Measurements from ENCODE around the gene MYT1. TPM values are rescaled to one million over a fixed set of nuclear protein-coding genes. Genes with fewer than 3 reads are reported as not detected.

The MYT1 gene
- total and polyA plus RNA-seq, 2 of the 13 experiments (the other 11 are each of a cell fraction or from before 2014, with no cell fraction given) = 0.58 to 2.5 TPM

- TF ChIP-seq CBX5 (CRISPR knock-in tag; IDR thresholded peaks at IDR 0.05; ENCODE audit: borderline replicate concordance) = peak; percentile 85; the same call in 1 of the 2 replicates
- TF ChIP-seq ZNF629 (CRISPR knock-in tag; conservative IDR thresholded peaks at IDR 0.05) = peak; percentile 55; the same call in 1 of the 2 replicates
- no peak for TF ChIP-seq THYN1 (CRISPR knock-in tag; IDR thresholded peaks at IDR 0.05; ENCODE audit: borderline replicate concordance, low read depth)
- TF ChIP-seq GATAD1 (CRISPR knock-in tag; IDR thresholded peaks at IDR 0.05) = peak; percentile 81
- TF ChIP-seq IKZF1 (IDR thresholded peaks at IDR 0.05) = no peak
- TF ChIP-seq ZNF367 (CRISPR knock-in tag; IDR thresholded peaks at IDR 0.05; ENCODE audit: borderline replicate concordance) = peak; percentile 93; the same call in 1 of the 2 replicates
- TF ChIP-seq HNF4G (IDR thresholded peaks at IDR 0.05; ENCODE audit: borderline replicate concordance, low read depth, low read length) = peak; percentile 68; the same call in 1 of the 2 replicates
- TF ChIP-seq HNF4G (CRISPR knock-in tag; IDR thresholded peaks at IDR 0.05; ENCODE audit: borderline replicate concordance, low read depth) = 0 out of 2 replicates have a peak, but pooled peaks have one; percentile 22
- no peak for TF ChIP-seq KAT2B (IDR thresholded peaks at IDR 0.05; ENCODE audit: borderline replicate concordance, low read depth, low read length)
- peak; percentile 95 for TF ChIP-seq XBP1 (CRISPR knock-in tag; IDR thresholded peaks at IDR 0.05)
- peak; percentile 98 for TF ChIP-seq ZIK1 (CRISPR knock-in tag; IDR thresholded peaks at IDR 0.05; ENCODE audit: borderline replicate concordance, low read depth)
- TF ChIP-seq TOE1 (CRISPR knock-in tag; IDR thresholded peaks at IDR 0.05) = peak; percentile 97; the same call in 1 of the 2 replicates
- peak; percentile 97 for TF ChIP-seq NFKBIZ (CRISPR knock-in tag; IDR thresholded peaks at IDR 0.05)
- TF ChIP-seq ZNF17 (CRISPR knock-in tag; IDR thresholded peaks at IDR 0.05) = peak; percentile 81; the same call in 1 of the 2 replicates
- no peak for TF ChIP-seq ATM (IDR thresholded peaks at IDR 0.05; ENCODE audit: borderline replicate concordance)
- TF ChIP-seq IRF1 (CRISPR knock-in tag; IDR thresholded peaks at IDR 0.05; ENCODE audit: low read depth) = no peak
- 0 out of 2 replicates have a peak, but pooled peaks have one; percentile 38 for TF ChIP-seq FOXJ3 (CRISPR knock-in tag; IDR thresholded peaks at IDR 0.05; ENCODE audit: borderline replicate concordance)
- TF ChIP-seq KLF11 (CRISPR knock-in tag; IDR thresholded peaks at IDR 0.05) = peak; percentile 99
- peak; percentile 67 for TF ChIP-seq HNF4A (CRISPR knock-in tag; IDR thresholded peaks at IDR 0.05)
- peak; percentile 97 for TF ChIP-seq KDM5B (CRISPR knock-in tag; IDR thresholded peaks at IDR 0.05; ENCODE audit: borderline replicate concordance)
- TF ChIP-seq SNAPC2 (CRISPR knock-in tag; IDR thresholded peaks at IDR 0.05) = peak; percentile 67; the same call in 1 of the 2 replicates
- 0 out of 2 replicates have a peak, but pooled peaks have one; percentile 66 for TF ChIP-seq ZNF33A (CRISPR knock-in tag; IDR thresholded peaks at IDR 0.05; ENCODE audit: borderline replicate concordance)
- peak; percentile 77 for TF ChIP-seq ZNF503 (CRISPR knock-in tag; IDR thresholded peaks at IDR 0.05)
- peak; percentile 96 for TF ChIP-seq ZNF589 (CRISPR knock-in tag; conservative IDR thresholded peaks at IDR 0.05)
- TF ChIP-seq GTF3A (CRISPR knock-in tag; conservative IDR thresholded peaks at IDR 0.05) = no peak
- TF ChIP-seq ZFP37 (CRISPR knock-in tag; IDR thresholded peaks at IDR 0.05; ENCODE audit: borderline replicate concordance) = peak; percentile 99
- TF ChIP-seq ZNF225 (CRISPR knock-in tag; IDR thresholded peaks at IDR 0.05) = peak; percentile 85; the same call in 1 of the 2 replicates
- no peak for TF ChIP-seq ZNF619 (CRISPR knock-in tag; IDR thresholded peaks at IDR 0.05)
- TF ChIP-seq ZNF382 (CRISPR knock-in tag; IDR thresholded peaks at IDR 0.05; ENCODE audit: borderline replicate concordance) = no peak
- peak; percentile 90 for TF ChIP-seq ZNF30 (CRISPR knock-in tag; IDR thresholded peaks at IDR 0.05)
Measured at GRCh38 chr20:64161356-64162238, 2.7 kb upstream of the MYT1 start (continued).

All from HepG2 (cell line).